ENCODE results near the gene IFNGR2. TPM values are rescaled to one million over a fixed set of nuclear protein-coding genes. Genes with fewer than 3 reads are reported as not detected.
"Not testable (repeated sequence)": the region's sequence is repeated elsewhere in the genome, so short reads cannot be mapped to it uniquely, and the experiment has no call there.

IFNGR2 gene
- total RNA-seq, 4 donors from 2014 or later, result 53.7 to 96.3 (median 67.6) TPM

DNA sequence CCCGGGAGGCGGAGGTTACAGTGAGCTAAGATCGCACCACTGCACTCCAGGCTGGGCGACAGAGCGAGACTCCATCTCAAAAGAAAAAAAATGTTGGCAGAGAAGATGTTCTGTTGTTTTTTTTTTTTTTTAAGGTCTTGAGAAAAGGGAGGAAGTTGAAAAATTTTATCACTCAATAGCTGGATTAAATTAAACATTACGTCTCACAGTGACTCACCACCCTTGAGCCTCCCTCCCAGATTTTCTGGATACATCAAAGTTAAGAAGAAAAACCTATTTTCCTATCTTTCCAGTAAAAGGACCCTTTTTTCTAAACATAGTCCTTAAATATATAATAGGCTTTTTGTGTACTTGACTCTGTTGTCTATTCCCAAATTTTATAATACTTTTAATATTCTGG, 42.9 kb upstream of the IFNGR2 start:
- DNase-seq, result no peak
- Histone ChIP-seq H3K27ac (peak overlapping the region in 2 of 4 donors; percentile 64 to 74), H3K9me3 (no peaks in the 10 kb centered on the region), H3K4me3 (no peak overlapping the region), H3K27me3 (no peaks in the 10 kb centered on the region), H3K4me1 (peaks cover 0 to 19% (median 7%) of the 10 kb centered on the region in 4 donors), H3K36me3 (peaks cover 0 to 15% (median 0%) of the 10 kb centered on the region in 3 donors)
- TF ChIP-seq CTCF (IDR thresholded peaks at IDR 0.05), result no peak
- no peak for TF ChIP-seq POLR2A (IDR thresholded peaks at IDR 0.05)

DNA sequence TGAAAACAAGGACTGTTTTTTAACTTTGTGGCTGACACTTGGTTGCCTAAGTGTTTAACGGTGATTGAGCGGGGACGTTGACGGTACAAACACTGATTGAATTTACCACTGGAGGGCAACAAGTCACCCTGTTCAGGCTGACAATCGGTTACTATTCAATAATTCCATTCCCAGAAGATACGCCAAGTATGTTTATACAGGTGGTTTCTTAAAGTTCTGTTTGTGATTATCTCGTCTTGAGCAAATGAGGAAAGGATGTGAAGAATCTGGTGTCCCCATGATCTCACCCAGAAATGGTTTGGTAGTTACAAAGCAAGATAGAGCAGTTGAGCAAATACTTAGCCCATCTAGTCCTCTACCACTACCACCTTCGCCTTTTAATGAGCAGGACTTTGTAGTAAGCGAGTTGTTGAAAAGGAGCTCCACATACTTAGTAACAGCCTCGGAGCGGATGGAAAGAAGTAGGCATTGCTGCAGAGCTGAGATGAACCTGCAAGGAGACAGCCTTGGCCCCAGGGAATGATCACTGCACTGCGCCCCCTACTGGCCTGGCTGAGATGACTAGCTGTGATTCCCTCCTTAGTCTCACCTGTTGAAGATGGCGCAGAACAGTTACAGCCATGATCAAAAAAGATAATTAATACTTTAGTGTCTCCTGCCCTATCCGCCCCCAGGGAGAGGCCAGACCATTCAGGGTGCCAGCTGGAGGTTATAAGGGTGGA, 42.2 kb upstream of the IFNGR2 start:
- H3K4me3 ChIP-seq, result peak overlapping the region; percentile 5 to 35 (median 28)
- peak; percentile 82 to 96 (median 93) for TF ChIP-seq CTCF (IDR thresholded peaks at IDR 0.05)
- no peak for TF ChIP-seq POLR2A (IDR thresholded peaks at IDR 0.05)
- H3K36me3 ChIP-seq, result peaks cover 0 to 8% (median 0%) of the 10 kb centered on the region in 3 donors
- peak; percentile 84 to 93 (median 90) for DNase-seq
- H3K27me3 ChIP-seq, result no peaks in the 10 kb centered on the region
- H3K9me3 ChIP-seq, result no peaks in the 10 kb centered on the region
- H3K27ac ChIP-seq, result peak overlapping the region; percentile 62 to 79 (median 69)
- peaks cover 0 to 19% (median 7%) of the 10 kb centered on the region in 4 donors for H3K4me1 ChIP-seq

DNA sequence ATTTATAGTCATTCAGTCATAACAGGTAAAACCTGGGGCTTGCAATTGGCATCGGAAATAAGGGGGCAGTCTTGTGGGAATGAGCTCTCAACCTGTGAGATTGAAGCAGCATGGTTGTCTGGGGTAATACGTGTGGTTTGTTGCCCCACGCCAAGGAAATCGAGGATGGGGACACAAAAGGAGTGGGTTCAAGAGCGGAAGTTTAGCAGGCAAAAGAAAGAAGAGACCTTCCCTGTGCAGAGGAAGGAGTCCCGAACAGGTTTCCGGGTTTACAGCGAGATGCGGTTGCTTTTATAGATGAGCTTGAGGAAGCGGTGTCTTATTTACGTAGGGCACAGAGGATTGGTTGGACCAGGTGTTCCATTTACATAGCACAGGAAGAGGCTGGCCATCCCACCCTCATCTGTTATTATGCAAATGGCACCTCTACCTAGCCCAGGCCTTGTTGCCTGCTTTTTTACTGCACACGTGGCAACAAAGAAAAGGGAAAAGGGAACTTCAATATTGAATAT, 41.1 kb upstream of the IFNGR2 start:
- Histone ChIP-seq H3K4me1 (peaks cover 0 to 19% (median 7%) of the 10 kb centered on the region in 4 donors), H3K27me3 (no peaks in the 10 kb centered on the region), H3K9me3 (peaks cover 0 to 5% (median 2%) of the 10 kb centered on the region in 4 donors), H3K36me3 (no peaks in the 10 kb centered on the region), H3K4me3 (peak overlapping the region; percentile 5 to 35 (median 28)), H3K27ac (peak overlapping the region; percentile 62 to 79 (median 69))
- DNase-seq, result peak in 2 of 3 donors; percentile 81 to 82
- TF ChIP-seq CTCF (IDR thresholded peaks at IDR 0.05), result no peak
- peak; percentile 71 to 81 for TF ChIP-seq POLR2A (IDR thresholded peaks at IDR 0.05)

DNA sequence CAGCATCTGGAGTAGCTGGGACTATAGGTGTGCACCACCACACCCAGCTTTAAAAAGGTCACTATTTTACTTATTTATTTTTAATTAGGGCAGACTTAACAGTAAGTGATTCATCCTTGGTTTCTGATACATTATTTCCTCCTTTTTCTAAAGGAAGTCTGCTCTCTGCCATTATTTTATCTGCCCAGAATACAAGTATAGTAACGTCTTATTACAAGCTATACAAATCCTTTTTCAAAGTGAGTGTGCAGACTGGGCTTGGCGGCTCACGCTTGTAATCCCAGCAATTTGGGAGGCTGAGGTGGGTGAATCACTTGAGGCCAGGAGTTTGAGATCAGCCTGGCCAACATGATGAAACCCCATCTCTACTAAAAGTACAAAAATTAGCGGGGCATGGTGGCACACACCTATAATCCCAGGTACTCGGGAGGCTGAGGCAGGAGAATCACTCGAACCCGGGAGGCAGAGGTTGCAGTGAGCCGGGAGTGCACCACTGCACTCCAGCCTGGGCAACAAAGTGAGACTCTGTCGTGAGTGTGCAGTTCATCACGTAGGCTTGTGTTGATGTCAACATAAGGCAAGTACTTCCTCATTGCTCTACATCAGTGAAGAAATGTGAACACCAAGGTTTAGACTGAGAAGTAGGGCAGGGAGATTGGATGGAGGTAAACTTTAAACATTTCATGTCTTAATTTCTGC, 39.2 kb upstream of the IFNGR2 start:
- DNase-seq, result peak in 1 of 3 donors; percentile 72
- H3K27me3 ChIP-seq, H3K4me3 ChIP-seq, H3K36me3 ChIP-seq: not testable (repeated sequence)
- Histone ChIP-seq H3K9me3 (peaks cover 0 to 15% (median 5%) of the 10 kb centered on the region in 4 donors), H3K4me1 (peaks cover 0 to 19% (median 7%) of the 10 kb centered on the region in 4 donors), H3K27ac (peak overlapping the region in 2 of 4 donors; percentile 51 to 53)

DNA sequence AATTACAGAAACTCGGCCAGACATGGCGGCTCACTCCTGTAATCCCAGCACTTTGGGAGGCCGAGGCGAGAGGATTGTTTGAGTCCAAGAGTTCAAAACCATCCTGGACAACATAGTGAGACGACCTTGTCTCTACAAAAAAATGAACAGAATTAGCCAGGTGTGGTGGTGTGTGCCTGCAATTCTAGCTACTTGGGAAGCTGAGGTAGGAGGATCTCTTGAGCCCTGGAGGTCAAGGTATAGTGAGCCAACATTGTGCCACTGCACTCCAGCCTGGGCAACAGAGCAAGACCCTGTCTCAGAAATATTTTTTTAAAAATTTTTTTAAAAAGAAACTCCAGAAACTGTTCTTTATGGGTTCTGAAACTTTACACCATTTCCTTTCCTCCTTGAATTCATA, 38.4 kb upstream of the IFNGR2 start:
- Histone ChIP-seq H3K4me1 (peaks cover 0 to 19% (median 7%) of the 10 kb centered on the region in 4 donors), H3K36me3 (no peaks in the 10 kb centered on the region), H3K27me3 (no peaks in the 10 kb centered on the region), H3K27ac (no peak overlapping the region), H3K4me3 (no peak overlapping the region), H3K9me3 (peaks cover 0 to 15% (median 5%) of the 10 kb centered on the region in 4 donors)
- no peak for DNase-seq
- no peak for TF ChIP-seq CTCF (IDR thresholded peaks at IDR 0.05)
- no peak for TF ChIP-seq POLR2A (IDR thresholded peaks at IDR 0.05)

Measured in Peyer's patch (tissue), 4 donors.